Psoas muscle (tissue), 8 donors: ENCODE data around the gene SRRM5. TPM values are rescaled to one million over a fixed set of nuclear protein-coding genes. Genes with fewer than 3 reads are reported as not detected.

ENCODE experiments used
- ATAC-seq, 4 donors: fragments of 200-7000 bp; cut with Tn5 transposase; one replicate each; pipeline ENCODE4 v1.9.1; 2020; ENCODE audit warnings: moderate library complexity in 3 of 4, mild to moderate bottlenecking in 2 of 4
- DNase-seq, 2 donors: peaks; one replicate each; pipeline ENCODE4 v3.0.0-alpha.2; 2020
- H3K27ac ChIP-seq: fragments of 200-600 bp; one replicate; pipeline ENCODE4 v1.8.0; 2022
- H3K27me3 ChIP-seq, 3 donors: fragments of 200-600 bp in 1 of 3; one replicate each; pipeline versions ENCODE4 v1.6.1 to v1.8.0; 2013 to 2022; ENCODE audit warnings: low read length in 2 of 3, mild to moderate bottlenecking in 2 of 3, moderate library complexity in 1 of 3; ENCODE audit not compliant: insufficient read depth in 3 of 3
- H3K36me3 ChIP-seq, 2 donors: fragments of 200-600 bp in 1 of 2; one replicate each; pipeline versions ENCODE4 v1.6.1 to v1.8.0; 2013 to 2022; ENCODE audit warnings: low read depth in 1 of 2, mild to moderate bottlenecking in 1 of 2, moderate library complexity in 1 of 2; ENCODE audit not compliant: insufficient read depth in 1 of 2
- H3K4me1 ChIP-seq: fragments of 200-600 bp; one replicate; pipeline ENCODE4 v1.8.0; 2022
- H3K4me3 ChIP-seq: fragments of 200-600 bp; one replicate; pipeline ENCODE4 v1.8.0; 2022; ENCODE audit warnings: mild to moderate bottlenecking
- H3K9me3 ChIP-seq: fragments of 200-600 bp; one replicate; pipeline ENCODE4 v1.8.0; 2022
- WGBS, 3 donors: extraction: QIAGEN DNeasy Blood & Tissue Kit; methylation state at CpG; one replicate each; pipeline versions ENCODE4 v1.1.6 to v1.1.7; 2013; 5-methylcytosine and 5-hydroxymethylcytosine counted together
- intact Hi-C, 2 donors: fragments of 100-400 bp; cut with DNase I; formaldehyde crosslinking; loops; one replicate each; pipeline versions ENCODE4 v1.11.0 to v1.14.2; 2022
- polyA plus RNA-seq, 3 donors: library from polyadenylated mRNA; stranded (reverse); fragments of 200-250 nt; gene quantifications; one replicate each; pipeline ENCODE4 v1.2.3, GENCODE V29; 2013
- total RNA-seq, 4 donors: library from RNA; stranded (reverse); fragmentation: NEBNext Ultra II Directional in 2 of 4; extraction: Animal tissue kit (Norgen Biotek cat#: 25700) in 2 of 4; gene quantifications; one replicate each; pipeline versions ENCODE4 v1.2.1 to v1.2.4, GENCODE V29; 2021 to 2023
- TF ChIP-seq, protein P1 (sequence below): fragments of 200-600 bp; IDR thresholded peaks from one replicate; pipeline ENCODE4 v1.8.0; 2022; ENCODE audit warnings: antibody characterized with exemption
- donor health status: healthy with polysubstance abuse.
- donor health status: DM: no; HTN: no; CAD: no; lungs with moderate emphysema.
- donor health status: Bipolar disorder and iron deficiency.
- donor health status: healthy.
- donor health status: DM: yes; HTN: yes; CAD: no.
- donor health status: DM: no; HTN: no; CAD: no.
- donor health status: DM: no; HTN: no; CAD: no.
- donor health status: DM: yes; HTN: yes; CAD: no.

Gene SRRM5
- total and polyA plus RNA-seq, 7 donors, result 0.10 to 1.1 (median 0.27) TPM; not detected in 1

DNA sequence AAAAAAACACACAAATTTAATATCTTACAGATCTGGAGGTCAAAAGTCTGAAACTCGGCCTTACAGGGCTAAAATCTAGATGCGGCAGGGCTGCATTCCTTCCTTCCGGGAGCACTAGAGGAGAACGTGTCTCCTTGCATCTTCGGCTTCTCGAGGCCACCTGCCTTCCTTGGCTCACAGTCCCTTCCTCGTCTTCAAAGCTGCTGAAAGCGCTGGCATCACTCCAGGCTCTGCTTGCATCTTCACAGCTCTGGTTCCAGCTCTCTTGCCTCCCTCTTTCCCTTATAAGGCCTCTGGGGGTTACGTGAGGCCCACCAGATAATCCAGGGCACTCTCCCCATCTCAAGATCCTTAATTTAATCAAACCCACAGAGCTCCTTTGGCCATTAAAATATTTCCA, 47.1 kb upstream of the SRRM5 start:
- 49 to 61% (median 49%) methylated on average over 9 of the region's 9 CpGs for WGBS, 3 donors
- intact Hi-C loops, result no loop called here
- ATAC-seq (no peak), DNase-seq (no peak)
- H3K4me1 ChIP-seq, result peaks cover 7% of the 10 kb centered on the region
- no peak overlapping the region for H3K4me3 ChIP-seq
- H3K36me3 ChIP-seq, result peaks cover 0 to 8% of the 10 kb centered on the region in 2 donors
- H3K9me3 ChIP-seq, result no peaks in the 10 kb centered on the region
- H3K27me3 ChIP-seq, result no peaks in the 10 kb centered on the region
- H3K27ac ChIP-seq, result no peak overlapping the region
- TF ChIP-seq, protein P1, sequence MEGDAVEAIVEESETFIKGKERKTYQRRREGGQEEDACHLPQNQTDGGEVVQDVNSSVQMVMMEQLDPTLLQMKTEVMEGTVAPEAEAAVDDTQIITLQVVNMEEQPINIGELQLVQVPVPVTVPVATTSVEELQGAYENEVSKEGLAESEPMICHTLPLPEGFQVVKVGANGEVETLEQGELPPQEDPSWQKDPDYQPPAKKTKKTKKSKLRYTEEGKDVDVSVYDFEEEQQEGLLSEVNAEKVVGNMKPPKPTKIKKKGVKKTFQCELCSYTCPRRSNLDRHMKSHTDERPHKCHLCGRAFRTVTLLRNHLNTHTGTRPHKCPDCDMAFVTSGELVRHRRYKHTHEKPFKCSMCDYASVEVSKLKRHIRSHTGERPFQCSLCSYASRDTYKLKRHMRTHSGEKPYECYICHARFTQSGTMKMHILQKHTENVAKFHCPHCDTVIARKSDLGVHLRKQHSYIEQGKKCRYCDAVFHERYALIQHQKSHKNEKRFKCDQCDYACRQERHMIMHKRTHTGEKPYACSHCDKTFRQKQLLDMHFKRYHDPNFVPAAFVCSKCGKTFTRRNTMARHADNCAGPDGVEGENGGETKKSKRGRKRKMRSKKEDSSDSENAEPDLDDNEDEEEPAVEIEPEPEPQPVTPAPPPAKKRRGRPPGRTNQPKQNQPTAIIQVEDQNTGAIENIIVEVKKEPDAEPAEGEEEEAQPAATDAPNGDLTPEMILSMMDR, result no peak

DNA sequence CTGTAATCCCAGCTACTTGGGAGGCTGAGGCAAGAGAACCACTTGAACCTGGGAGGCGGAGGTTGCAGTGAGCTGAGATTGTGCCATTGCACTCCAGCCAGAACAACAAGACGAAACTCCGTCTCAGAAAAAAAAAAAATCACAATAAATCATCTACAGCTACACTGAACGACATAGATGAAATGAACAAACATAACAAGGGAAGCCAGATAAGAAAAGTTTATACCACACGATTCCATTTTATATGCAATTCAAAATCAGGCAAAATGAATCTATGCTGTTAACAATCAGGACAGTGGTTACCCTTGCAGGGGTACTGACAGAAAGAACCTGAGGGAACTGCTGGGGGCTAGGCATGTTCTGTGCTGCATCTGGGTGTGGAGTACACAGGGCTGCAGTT, 42.2 kb upstream of the SRRM5 start:
- H3K27ac ChIP-seq, result no peak overlapping the region
- DNase-seq, result no peak
- no peaks in the 10 kb centered on the region for H3K27me3 ChIP-seq
- H3K36me3 ChIP-seq, result peaks cover 0 to 33% of the 10 kb centered on the region in 2 donors
- TF ChIP-seq, protein P1, result no peak
- intact Hi-C loops, result no loop called here
- peaks cover 7% of the 10 kb centered on the region for H3K4me1 ChIP-seq
- H3K4me3 ChIP-seq, result no peak overlapping the region
- 92 to 95% (median 93%) methylated on average over 5 of the region's 5 CpGs for WGBS, 3 donors
- no peaks in the 10 kb centered on the region for H3K9me3 ChIP-seq
- no peak for ATAC-seq

DNA sequence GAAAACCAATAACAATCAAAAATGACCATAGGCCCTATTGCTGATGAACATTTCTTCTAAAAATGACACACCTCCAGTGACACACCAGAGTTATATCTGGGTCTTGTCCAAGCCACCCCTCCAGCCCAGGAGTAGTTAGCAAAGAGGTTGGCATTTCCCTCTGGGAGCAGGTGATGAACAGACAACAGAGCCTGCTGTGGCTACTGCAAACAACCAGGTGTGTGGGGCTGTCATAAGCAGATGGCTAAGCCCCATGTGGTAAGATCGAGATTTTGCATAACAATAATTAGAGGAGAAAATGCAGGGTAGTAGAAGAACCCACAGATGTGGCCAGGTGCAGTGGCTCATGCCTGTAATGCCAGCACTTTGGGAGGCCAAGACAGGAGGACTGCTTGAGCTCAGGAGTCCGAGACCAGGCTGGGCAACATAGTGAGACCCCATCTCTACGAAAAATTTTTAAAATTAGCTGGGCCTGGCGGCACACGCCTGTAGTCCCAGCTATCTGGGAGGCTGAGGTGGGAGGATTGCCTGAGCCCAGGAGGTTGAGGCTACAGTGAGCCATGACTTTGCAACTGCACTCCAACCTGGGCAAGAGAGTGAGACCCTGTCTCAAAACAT, 41.6 kb upstream of the SRRM5 start:
- ATAC-seq (no peak), DNase-seq (no peak)
- Histone ChIP-seq H3K27me3 (no peaks in the 10 kb centered on the region), H3K36me3 (peaks cover 0 to 33% of the 10 kb centered on the region in 2 donors), H3K9me3 (no peaks in the 10 kb centered on the region), H3K27ac (no peak overlapping the region), H3K4me1 (peaks cover 8% of the 10 kb centered on the region), H3K4me3 (no peak overlapping the region)
- 86 to 94% (median 88%) methylated on average over 5 of the region's 5 CpGs for WGBS, 3 donors
- intact Hi-C loops, result no loop called here
- TF ChIP-seq, protein P1, result no peak

DNA sequence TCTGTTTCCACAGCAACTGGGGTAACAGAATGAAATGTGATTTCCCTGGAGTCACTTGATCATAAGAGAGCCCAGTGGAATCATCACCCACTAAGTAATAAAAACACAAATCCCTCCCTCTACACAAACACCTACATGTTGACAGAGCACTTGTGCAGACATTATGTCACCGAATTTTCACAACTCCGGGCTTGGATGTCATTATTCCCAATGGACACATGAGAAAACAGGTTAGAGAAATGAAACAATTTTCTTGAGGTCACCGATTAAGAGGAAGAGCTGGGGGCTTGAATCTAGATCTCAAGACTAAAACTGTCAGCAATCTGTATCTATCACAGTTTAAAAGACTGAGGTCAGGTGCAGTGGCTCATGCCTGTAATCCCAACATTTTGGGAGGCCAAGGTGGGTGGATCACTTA, 39.7 kb upstream of the SRRM5 start:
- peaks cover 12% of the 10 kb centered on the region for H3K4me1 ChIP-seq
- intact Hi-C loops, result no loop called here
- H3K9me3 ChIP-seq, result no peaks in the 10 kb centered on the region
- ATAC-seq (no peak), DNase-seq (no peak)
- H3K36me3 ChIP-seq, result peaks cover 0 to 33% of the 10 kb centered on the region in 2 donors
- WGBS, 3 donors, result 81 to 89% (median 82%) methylated on average over 3 of the region's 3 CpGs
- H3K4me3 ChIP-seq, result no peak overlapping the region
- TF ChIP-seq, protein P1, result no peak
- H3K27me3 ChIP-seq, result no peaks in the 10 kb centered on the region
- H3K27ac ChIP-seq, result no peak overlapping the region
